ENCODE measurements around the gene CTAG1B.
"Not testable (repeated sequence)": the region's sequence is repeated elsewhere in the genome, so short reads cannot be mapped to it uniquely, and the experiment has no call there.

The CTAG1B gene

GRCh38 chrX:154619182-154619581 is at the start of gene CTAG1B:
TSS of gene CTAG1B (minus strand) at chrX:154619282. CDS start at chrX:154619218, 64 bp downstream.
- DNase-seq = not testable (repeated sequence)

- DNase-seq = no peak
Measured at GRCh38 chrX:154661899-154662298, 42.8 kb upstream of the CTAG1B start.

- DNase-seq = no peak
Measured at GRCh38 chrX:154661170-154661569, 42.1 kb upstream of the CTAG1B start.

- DNase-seq = no peak
Measured at GRCh38 chrX:154660541-154660940, 41.5 kb upstream of the CTAG1B start.

GRCh38 chrX:154658957-154659356 is 39.9 kb upstream of the CTAG1B start:
- DNase-seq = no peak

- no peak for DNase-seq
Measured at GRCh38 chrX:154658187-154658586, 39.1 kb upstream of the CTAG1B start.

- no peak for DNase-seq
Measured at GRCh38 chrX:154657226-154657805, 38.2 kb upstream of the CTAG1B start.

- DNase-seq = no peak
Measured at GRCh38 chrX:154655786-154656185, 36.7 kb upstream of the CTAG1B start.

GRCh38 chrX:154655346-154655745 is 36.3 kb upstream of the CTAG1B start:
- no peak for DNase-seq

GRCh38 chrX:154654925-154655324 is 35.8 kb upstream of the CTAG1B start:
- DNase-seq = no peak

GRCh38 chrX:154654372-154654771 is 35.3 kb upstream of the CTAG1B start:
- no peak for DNase-seq

GRCh38 chrX:154653413-154653812 is 34.3 kb upstream of the CTAG1B start, which contains the start of gene CTAG2:
TSS of gene CTAG2 (minus strand) at chrX:154653579. CDS start at chrX:154653515, 64 bp downstream.
- DNase-seq = not testable (repeated sequence)

GRCh38 chrX:154653048-154653401 is 33.9 kb upstream of the CTAG1B start:
- no peak for DNase-seq

- no peak for DNase-seq
Measured at GRCh38 chrX:154652311-154653047, 33.4 kb upstream of the CTAG1B start.

- no peak for DNase-seq
Measured at GRCh38 chrX:154650221-154650510, 31.1 kb upstream of the CTAG1B start.

- no peak for DNase-seq
Measured at GRCh38 chrX:154649503-154650220, 30.6 kb upstream of the CTAG1B start.

GRCh38 chrX:154648931-154649330 is 29.8 kb upstream of the CTAG1B start:
- DNase-seq = no peak

GRCh38 chrX:154645745-154646378 is 26.8 kb upstream of the CTAG1B start:
- DNase-seq = not testable (repeated sequence)

- DNase-seq = not testable (repeated sequence)
Measured at GRCh38 chrX:154643708-154644107, 24.6 kb upstream of the CTAG1B start.

- DNase-seq = not testable (repeated sequence)
Measured at GRCh38 chrX:154641740-154642139, 22.7 kb upstream of the CTAG1B start.

- not testable (repeated sequence) for DNase-seq
Measured at GRCh38 chrX:154633661-154634060, 14.6 kb upstream of the CTAG1B start.

- DNase-seq = not testable (repeated sequence)
Measured at GRCh38 chrX:154630949-154631348, 11.9 kb upstream of the CTAG1B start.

GRCh38 chrX:154628960-154629359 is 9.9 kb upstream of the CTAG1B start:
- not testable (repeated sequence) for DNase-seq

All from activated CD4-positive, CD25-positive, alpha-beta regulatory T cell treated with anti-CD3 and anti-CD28 coated beads, Interleukin-2, amount 50 U/mL, for 72 hours (primary cell).